ENCODE results near the gene FHDC1.

Gene FHDC1

DNA sequence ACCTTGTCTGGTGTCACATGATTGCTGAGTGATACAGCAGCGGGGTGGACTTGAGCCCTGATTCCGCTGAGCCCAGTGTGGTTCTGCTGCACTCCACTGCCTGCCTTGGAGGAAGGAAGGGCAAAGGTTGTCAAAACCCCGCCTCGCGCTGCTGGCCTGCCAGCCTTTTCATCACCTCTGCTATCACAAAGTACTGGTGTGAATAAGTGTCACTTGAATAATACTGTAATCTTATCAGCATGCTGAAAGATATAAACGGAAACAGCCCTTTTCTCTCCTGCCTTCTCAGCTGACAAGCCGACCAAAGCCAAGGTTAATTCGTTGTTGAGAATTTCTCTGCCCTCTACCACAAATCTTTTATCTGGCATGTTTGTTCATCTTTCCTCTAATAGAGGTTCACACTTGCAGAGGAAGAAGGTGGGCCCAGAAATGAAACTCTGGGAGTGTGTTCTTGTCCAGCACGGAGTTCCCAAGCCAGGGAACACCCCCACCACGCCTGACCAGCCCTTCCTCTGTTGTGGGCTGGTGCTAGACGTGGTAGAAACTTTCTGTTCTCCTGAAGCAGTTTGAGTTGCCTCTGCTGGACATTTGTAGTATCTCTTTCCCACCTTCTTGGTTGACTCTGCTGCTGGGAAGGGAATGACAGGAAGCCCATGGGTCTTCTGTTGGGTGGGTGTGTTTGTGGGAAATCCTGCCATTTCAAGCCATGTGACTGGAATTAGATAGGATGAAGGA, 21.5 kb downstream of the FHDC1 start:
- DNase-seq (ENCODE audit: low spot score): no peak

GRCh38 chr4:152959080-152959479, 23.0 kb downstream of the FHDC1 start:
- DNase-seq (ENCODE audit: low spot score): no peak

GRCh38 chr4:152960082-152960481, 24.0 kb downstream of the FHDC1 start:
- no peak for DNase-seq (ENCODE audit: low spot score)

- peak; percentile 59 for DNase-seq (ENCODE audit: low spot score)
Measured at GRCh38 chr4:152961014-152961772, 25.1 kb downstream of the FHDC1 start.

DNA sequence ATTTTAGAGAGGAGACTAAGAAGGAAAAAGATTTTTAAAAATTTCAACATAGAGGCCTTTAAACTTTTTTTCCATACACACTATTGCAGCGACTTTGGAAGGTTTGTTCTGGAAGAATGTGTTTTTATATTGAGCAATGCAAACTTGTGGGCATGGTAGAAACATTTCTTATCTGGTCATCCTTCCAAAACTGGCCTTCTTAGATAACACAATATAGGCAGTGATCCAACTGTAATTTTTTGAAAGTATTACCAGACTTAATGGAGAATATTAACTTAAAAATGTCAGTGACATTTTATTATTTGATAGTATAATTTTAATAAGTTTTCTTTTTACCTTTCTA, 25.6 kb downstream of the FHDC1 start:
- DNase-seq (ENCODE audit: low spot score): no peak

DNA sequence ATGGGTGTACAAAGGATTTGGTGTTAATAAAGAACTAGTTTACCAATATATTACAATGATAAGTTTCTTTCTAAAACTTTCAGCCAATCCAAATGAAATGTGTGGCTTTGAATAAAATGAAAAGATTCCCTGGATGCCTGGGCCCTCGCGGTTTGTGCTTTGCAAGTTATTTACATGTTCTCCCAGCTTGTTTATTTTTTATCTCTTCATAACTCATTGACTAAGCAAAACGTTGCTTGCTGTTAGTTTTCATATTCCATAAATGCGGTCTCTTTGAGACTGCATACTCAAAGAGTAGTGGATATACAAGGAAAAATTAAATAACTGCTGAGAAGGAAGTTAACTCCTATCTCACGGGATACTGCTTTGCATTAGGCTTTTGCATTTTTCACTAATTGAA, 26.0 kb downstream of the FHDC1 start:
- no peak for DNase-seq (ENCODE audit: low spot score)

DNA sequence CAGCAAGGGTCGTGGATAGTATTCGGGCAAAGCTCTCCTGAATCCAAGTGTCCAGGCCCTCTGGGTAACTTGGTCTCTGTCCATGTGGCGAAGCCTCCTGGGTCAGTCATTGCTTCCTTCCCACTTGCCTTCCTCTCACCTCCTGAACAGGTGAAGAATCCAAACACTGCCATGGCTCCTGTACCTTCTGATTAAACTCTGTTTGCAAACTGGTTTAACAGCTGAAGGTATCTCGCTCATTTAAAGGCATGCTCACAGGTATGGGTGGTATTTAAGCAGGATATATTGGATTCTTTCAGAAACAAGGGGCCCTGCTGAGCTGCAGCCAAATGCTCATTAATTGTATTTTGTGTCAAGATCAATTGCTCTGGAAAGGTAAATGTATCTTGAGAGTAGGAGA, 28.2 kb downstream of the FHDC1 start:
- DNase-seq (ENCODE audit: low spot score): no peak

DNA sequence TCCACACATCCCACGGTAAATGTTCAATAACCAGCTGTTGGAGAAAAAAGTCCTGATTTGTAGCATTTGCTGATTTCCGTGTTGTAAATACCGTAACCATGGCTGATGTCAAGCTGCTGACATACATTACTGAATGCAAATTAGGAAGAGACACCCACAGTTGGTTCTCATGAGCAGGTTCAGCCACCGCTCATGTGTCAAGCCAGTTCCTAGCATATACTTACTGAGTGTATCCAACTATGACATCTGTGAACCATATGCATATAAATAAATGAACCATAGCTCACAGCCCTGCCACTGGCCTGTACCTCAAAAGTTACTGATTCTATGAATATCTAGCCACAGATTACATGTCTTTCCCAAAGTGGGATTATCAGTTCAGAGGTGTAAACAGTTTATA, 29.5 kb downstream of the FHDC1 start:
- no peak for DNase-seq (ENCODE audit: low spot score)

DNA sequence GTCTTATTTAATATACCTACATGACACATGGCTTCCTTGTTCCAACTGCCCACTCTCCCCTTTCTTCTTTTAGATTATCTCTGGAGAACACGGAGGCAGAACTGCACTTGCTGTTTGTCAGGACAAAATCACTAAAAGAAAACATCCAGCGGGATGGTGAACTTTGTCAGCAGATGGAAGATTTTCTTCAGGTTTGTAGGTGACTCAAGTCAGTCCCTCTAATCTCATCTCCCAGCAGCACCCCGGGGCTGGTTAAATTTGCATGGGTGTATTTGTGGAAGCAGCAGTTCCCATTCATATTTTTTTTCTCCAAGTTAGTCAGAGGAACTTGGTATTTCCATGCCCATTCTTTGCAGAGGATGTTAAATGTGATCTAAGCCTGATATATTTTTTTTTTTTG, 31.8 kb downstream of the FHDC1 start:
- DNase-seq (ENCODE audit: low spot score): no peak

DNA sequence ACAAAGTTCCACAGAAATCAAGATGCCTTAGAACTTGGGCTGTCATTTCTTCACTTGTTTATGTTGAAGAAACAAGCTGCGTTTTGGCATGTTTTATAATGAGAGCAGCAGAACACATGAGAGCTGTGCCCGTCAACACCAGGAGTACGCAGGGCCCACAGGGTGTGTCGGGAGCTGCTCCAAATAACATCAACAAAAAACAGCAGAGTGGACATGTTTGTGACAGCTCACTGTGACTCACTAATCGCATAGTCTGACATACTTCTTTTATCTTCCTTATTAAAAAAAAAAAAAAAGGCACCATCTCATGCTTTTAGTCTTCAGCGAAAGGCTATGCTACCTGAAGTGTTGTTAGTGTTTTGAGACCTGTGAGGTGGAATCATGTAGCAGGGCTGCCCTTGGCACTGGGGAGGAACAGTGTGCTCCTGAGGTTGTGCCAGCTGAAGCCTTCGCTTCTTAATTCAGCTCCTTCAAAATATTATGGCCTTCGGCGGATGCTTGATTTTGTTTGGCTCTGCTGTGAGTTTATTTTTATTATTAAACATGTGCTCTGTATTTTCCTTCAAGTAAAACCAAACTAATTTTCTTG, 32.8 kb downstream of the FHDC1 start:
- no peak for DNase-seq (ENCODE audit: low spot score)

DNA sequence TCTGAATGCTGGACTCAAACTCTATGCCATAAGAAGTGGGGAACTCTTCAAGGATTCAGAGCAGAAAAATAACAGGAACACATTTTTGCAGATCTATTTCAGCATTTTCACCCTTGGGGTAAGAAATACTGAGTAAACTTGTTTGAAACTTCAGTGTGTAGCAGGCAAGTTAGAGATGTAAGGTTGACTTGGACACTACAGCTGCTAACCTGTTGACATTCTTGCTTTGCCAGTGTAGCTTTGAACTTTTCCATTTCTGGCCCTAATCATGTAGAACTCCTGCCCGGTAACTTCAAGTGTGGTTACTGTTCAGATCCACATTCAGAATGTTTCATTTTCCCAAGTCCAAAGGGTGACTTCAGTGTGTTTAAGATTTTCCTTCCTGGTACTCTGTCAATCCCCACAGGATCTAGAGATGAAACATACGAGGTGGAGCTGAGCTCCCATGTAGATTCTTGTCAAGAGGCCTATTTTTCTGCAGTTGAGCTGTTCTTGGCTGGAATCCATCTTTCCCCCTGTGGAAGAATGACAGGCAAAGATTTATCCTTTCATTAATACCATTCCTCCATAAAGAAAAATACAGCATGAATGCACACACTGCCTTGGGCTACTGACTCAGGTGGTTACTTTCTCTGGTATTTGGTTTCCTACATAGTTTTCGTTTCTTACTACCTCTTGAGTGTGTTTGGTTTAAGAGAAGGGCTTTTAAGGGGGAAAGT, 34.1 kb downstream of the FHDC1 start:
- no peak for DNase-seq (ENCODE audit: low spot score)

GRCh38 chr4:152971053-152971452, 34.9 kb downstream of the FHDC1 start:
- no peak for DNase-seq (ENCODE audit: low spot score)

GRCh38 chr4:152972821-152973628, 36.9 kb downstream of the FHDC1 start:
- no peak for DNase-seq (ENCODE audit: low spot score)

GRCh38 chr4:152973629-152974467, 37.7 kb downstream of the FHDC1 start:
- no peak for DNase-seq (ENCODE audit: low spot score)

DNA sequence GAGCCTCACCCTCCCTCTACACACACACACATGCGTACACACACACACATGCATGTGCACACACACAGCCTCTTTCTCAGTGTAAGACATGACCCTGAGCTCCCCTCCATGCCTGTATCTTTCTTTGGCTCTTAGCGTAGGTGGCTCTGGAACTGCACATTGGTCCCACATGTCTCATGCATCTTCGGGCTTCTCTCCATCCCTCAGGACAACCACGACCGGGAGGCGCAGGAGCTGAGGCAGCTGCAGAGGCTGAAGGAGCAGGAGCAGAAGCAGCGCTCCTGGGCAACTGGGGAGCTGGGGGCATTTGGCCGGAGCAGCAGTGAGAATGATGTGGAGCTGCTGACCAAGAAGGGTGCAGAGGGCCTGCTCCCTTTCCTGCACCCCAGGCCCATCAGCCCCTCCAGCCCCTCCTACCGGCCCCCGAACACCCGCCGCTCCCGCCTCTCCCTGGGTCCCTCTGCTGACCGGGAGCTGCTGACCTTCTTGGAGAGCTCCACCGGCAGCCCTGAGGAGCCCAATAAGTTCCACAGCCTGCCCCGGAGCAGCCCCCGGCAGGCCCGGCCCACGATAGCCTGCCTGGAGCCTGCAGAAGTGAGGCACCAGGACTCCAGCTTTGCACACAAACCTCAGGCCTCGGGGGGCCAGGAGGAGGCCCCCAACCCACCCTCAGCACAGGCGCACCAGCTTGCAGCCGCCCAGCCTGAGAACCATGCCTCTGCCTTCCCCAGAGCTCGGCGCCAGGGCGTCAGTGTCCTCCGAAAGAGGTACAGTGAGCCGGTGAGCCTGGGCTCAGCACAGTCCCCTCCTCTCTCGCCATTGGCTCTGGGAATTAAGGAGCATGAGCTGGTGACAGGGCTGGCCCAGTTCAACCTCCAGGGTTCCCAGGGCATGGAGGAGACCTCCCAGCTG, 38.6 kb downstream of the FHDC1 start:
- no peak for DNase-seq (ENCODE audit: low spot score)

GRCh38 chr4:152975380-152976211, 39.5 kb downstream of the FHDC1 start:
- DNase-seq (ENCODE audit: low spot score): no peak

- DNase-seq (ENCODE audit: low spot score): no peak
Measured at GRCh38 chr4:152976212-152976761, 40.2 kb downstream of the FHDC1 start.

- DNase-seq (ENCODE audit: low spot score): no peak
Measured at GRCh38 chr4:152979731-152980330, 43.7 kb downstream of the FHDC1 start.
